ENCODE measurements around the gene CTNNBL1. TPM values are rescaled to one million over a fixed set of nuclear protein-coding genes. Genes with fewer than 3 reads are reported as not detected.

The CTNNBL1 gene
- total RNA-seq, 2 donors from 2014 or later = 29.9 to 39.9 TPM

DNA sequence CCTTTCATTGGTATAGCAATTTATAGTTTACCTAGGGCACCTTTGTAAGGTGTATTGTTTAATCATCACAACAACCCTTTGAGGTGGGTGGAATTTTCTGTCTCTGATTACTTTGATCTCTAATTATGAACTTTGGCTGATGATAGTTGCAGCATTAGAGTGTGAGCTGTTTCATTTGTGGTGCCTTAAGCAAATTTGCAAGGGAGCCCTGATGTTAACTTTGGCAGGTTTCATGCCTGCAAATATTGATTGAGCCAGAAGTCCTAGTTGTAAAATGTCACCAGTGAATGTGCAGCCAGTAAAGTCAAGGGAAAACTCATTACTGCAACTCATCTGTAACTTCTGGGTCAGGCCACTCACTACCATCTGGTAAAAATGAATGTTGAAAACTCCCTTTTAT, 29.8 kb downstream of the CTNNBL1 start:
- no peak for DNase-seq (ENCODE audit: low spot score)
- H3K27me3 ChIP-seq = no peaks in the 10 kb centered on the region
- peaks cover 0 to 4% of the 10 kb centered on the region in 2 donors for H3K9me3 ChIP-seq
- no peak overlapping the region for H3K27ac ChIP-seq
- no peaks in the 10 kb centered on the region for H3K36me3 ChIP-seq
- peaks cover 0 to 35% of the 10 kb centered on the region in 2 donors for H3K4me1 ChIP-seq
- no peak overlapping the region for H3K4me3 ChIP-seq
- TF ChIP-seq, protein P1, sequence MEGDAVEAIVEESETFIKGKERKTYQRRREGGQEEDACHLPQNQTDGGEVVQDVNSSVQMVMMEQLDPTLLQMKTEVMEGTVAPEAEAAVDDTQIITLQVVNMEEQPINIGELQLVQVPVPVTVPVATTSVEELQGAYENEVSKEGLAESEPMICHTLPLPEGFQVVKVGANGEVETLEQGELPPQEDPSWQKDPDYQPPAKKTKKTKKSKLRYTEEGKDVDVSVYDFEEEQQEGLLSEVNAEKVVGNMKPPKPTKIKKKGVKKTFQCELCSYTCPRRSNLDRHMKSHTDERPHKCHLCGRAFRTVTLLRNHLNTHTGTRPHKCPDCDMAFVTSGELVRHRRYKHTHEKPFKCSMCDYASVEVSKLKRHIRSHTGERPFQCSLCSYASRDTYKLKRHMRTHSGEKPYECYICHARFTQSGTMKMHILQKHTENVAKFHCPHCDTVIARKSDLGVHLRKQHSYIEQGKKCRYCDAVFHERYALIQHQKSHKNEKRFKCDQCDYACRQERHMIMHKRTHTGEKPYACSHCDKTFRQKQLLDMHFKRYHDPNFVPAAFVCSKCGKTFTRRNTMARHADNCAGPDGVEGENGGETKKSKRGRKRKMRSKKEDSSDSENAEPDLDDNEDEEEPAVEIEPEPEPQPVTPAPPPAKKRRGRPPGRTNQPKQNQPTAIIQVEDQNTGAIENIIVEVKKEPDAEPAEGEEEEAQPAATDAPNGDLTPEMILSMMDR (IDR thresholded peaks at IDR 0.05) = no peak

DNA sequence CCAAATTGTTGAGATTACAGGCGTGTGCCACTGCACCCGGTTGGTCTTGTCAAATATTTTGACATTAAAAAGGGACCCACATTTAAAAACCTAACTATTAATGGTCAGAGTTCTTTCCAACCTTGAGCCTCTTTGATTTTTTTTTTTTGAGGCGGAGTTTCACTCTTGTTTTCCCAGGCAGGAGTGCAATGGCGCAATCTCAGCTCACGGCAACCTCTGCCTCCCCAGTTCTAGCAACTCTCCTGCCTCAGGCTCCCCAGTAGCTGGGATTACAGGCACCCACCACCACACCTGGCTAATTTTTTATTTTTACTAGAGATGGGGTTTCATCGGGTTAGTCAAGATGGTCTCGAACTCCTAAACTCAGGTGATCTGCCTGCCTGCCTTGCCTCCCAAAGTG, 31.3 kb downstream of the CTNNBL1 start:
- H3K4me3 ChIP-seq = no peak overlapping the region
- no peaks in the 10 kb centered on the region for H3K27me3 ChIP-seq
- H3K27ac ChIP-seq = no peak overlapping the region
- DNase-seq (ENCODE audit: low spot score) = no peak
- TF ChIP-seq, protein P1 (IDR thresholded peaks at IDR 0.05) = no peak
- H3K4me1 ChIP-seq = peaks cover 0 to 50% of the 10 kb centered on the region in 2 donors
- H3K36me3 ChIP-seq = no peaks in the 10 kb centered on the region
- H3K9me3 ChIP-seq = peaks cover 0 to 4% of the 10 kb centered on the region in 2 donors

DNA sequence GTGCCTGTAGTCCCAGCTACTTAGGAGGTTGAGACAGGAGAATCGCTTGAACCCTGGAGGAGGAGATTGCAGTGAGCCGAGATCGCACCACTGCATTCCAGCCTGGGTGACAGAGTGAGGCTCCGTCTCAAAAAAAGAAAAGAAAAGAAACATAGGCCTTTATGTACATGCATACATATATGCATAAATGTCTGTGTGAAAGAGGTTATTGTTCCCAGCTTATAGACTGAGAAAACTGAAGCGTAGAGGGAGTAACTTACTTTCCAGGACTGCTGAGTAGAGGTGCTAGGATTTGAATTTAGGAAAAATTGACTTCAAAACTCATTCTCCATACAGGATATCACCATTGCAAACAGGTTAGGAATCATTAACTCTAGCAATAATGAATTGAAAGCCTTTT, 32.0 kb downstream of the CTNNBL1 start:
- peaks cover 0 to 51% of the 10 kb centered on the region in 2 donors for H3K4me1 ChIP-seq
- no peaks in the 10 kb centered on the region for H3K36me3 ChIP-seq
- H3K27me3 ChIP-seq = no peaks in the 10 kb centered on the region
- H3K4me3 ChIP-seq = no peak overlapping the region
- H3K27ac ChIP-seq = peak overlapping the region; percentile 4 to 81
- H3K9me3 ChIP-seq = peaks cover 0 to 4% of the 10 kb centered on the region in 2 donors
- TF ChIP-seq, protein P1 (IDR thresholded peaks at IDR 0.05) = no peak
- DNase-seq (ENCODE audit: low spot score) = no peak

DNA sequence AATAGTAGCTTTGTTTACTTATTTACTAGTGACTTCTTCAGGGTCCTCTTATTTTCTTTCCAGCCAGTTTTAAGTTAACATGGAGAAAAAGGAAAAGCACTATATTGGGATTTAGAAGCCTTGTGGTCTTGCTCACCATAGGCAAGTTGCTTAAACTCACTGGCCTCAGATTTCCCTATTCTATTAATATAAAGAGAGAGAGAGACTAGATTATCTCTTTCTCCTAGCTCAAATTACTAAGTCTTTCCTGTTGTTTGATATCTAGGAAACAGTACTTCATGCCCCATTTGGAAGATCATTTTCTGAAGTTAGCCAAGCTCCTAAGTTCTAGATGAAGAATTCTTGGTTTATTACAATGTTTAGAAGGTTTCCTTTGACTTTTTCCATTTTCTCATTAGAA, 32.5 kb downstream of the CTNNBL1 start:
- Histone ChIP-seq H3K36me3 (no peaks in the 10 kb centered on the region), H3K27me3 (no peaks in the 10 kb centered on the region), H3K4me1 (peaks cover 0 to 51% of the 10 kb centered on the region in 2 donors), H3K4me3 (no peak overlapping the region), H3K27ac (peak overlapping the region; percentile 4 to 81), H3K9me3 (peaks cover 0 to 4% of the 10 kb centered on the region in 2 donors)
- DNase-seq (ENCODE audit: low spot score) = no peak
- TF ChIP-seq, protein P1 (IDR thresholded peaks at IDR 0.05) = no peak

DNA sequence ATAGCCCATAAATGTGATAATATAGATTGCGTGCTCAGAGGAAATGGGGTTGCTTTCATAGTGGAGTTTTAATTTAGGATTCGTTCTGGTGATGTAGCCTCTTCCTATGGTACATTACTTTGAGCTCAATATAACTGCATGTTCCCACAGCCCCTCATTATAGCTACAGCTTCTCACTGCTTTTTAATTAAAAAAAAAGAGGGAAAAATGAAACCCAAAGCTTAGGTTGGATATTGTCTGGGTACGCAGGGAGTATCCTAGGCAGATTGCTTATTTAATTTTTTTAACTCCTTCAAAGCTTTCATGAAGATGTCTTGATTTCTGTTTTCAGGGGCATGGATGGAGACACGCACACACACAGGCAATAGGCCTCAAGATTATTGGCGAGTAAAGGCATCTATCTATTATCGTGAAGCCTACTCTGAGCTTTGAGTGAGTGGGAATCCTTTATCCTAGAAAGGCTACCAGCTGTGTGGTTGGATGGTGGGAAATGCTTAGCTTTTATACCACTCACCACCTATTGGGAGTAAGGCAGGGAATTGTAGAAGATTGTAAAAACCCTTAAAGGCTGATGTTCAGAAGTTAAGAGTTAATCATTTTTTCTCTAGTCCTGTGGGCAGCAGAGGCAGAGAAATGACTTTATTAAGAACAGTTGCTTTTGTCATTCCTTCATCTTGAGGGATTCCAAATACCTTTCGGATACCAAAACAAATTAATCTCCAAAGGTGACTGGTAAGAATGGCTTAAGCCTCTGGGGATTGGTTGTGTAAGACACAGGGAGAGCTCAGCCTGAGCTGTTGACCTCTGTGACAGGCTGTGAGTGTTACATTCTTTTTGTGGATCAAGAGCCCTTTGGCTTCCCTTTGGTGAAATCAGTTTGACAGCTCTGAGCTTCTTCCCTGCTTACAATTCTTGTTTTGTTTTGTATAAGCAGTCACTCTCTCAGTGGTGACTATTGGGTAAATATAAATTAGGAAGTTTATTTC, 33.4 kb downstream of the CTNNBL1 start:
- Histone ChIP-seq H3K27me3 (no peaks in the 10 kb centered on the region), H3K4me1 (peaks cover 0 to 51% of the 10 kb centered on the region in 2 donors)

More for the DNA sequence above, 33.4 kb downstream of the CTNNBL1 start:
- Histone ChIP-seq H3K27ac (peak overlapping the region; percentile 37 to 81), H3K4me3 (no peak overlapping the region), H3K9me3 (no peaks in the 10 kb centered on the region), H3K36me3 (no peaks in the 10 kb centered on the region)
- TF ChIP-seq, protein P1 (IDR thresholded peaks at IDR 0.05) = no peak
- DNase-seq (ENCODE audit: low spot score) = no peak

Data from right atrium auricular region (tissue), 2 donors.